EH (cell line): ENCODE results near the gene CD28.
"Not testable (repeated sequence)": the region's sequence is repeated elsewhere in the genome, so short reads cannot be mapped to it uniquely, and the experiment has no call there.

Experiments
- DNase-seq: peaks from one replicate; pipeline ENCODE4 v3.0.0-alpha.2; 2015; ENCODE audit warnings: low read depth

Gene CD28

DNA sequence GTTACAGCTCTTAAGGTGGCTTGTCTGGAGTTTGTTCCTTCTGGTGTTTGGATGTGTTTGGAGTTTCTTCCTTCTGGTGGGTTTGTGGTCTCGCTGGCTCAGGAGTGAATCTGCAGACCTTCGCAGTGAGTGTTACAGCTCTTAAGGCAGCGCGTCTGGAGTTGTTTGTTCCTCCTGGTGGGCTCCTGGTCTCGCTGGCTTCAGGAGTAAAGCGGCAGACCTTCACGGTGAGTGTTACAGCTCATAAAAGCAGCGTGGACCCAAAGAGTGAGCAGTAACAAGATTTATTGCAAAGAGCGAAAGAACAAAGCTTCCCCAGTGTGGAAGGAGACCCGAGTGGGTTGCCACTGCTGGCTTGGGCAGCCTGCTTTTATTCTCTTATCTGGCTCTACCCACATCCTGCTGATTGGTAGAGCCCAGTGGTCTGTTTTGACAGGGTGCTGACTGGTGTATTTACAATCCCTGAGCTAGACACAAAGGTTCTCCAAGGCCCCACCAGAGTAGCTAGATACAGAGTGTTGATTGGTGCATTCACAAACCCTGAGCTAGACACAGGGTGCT lies 78.4 kb downstream of the CD28 start:
- DNase-seq = not testable (repeated sequence)

DNA sequence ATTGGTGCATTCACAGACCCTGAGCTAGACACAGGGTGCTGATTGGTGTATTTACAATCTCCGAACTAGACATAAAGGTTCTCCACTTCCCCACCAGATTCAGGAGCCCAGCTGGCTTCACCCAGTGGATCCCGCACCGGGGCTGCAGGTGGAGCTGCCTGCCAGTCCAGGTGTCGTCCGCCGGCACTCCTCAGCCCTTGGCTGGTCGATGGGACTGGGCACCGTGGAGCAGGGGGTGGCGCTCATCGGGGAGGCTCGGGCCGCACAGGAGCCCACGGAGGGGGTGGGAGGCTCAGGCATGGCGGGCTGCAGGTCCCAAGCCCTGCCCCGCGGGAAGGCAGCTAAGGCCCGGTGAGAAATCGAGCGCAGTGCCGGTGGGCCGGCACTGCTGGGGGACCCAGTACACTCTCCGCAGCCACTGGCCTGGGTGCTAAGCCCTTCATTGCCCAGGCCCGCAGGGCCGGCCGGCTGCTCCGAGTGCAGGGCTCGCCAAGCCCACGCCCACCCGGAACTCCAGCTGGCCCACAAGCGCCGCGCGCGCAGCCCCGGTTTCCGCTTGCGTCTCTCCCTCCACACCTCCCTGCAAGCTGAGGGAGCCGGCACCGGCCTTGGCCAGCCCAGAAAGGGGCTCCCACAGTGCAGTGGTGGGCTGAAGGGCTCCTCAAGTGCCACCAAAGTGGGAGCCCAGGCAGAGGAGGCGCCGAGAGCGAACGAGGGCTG lies 79.1 kb downstream of the CD28 start:
- not testable (repeated sequence) for DNase-seq

DNA sequence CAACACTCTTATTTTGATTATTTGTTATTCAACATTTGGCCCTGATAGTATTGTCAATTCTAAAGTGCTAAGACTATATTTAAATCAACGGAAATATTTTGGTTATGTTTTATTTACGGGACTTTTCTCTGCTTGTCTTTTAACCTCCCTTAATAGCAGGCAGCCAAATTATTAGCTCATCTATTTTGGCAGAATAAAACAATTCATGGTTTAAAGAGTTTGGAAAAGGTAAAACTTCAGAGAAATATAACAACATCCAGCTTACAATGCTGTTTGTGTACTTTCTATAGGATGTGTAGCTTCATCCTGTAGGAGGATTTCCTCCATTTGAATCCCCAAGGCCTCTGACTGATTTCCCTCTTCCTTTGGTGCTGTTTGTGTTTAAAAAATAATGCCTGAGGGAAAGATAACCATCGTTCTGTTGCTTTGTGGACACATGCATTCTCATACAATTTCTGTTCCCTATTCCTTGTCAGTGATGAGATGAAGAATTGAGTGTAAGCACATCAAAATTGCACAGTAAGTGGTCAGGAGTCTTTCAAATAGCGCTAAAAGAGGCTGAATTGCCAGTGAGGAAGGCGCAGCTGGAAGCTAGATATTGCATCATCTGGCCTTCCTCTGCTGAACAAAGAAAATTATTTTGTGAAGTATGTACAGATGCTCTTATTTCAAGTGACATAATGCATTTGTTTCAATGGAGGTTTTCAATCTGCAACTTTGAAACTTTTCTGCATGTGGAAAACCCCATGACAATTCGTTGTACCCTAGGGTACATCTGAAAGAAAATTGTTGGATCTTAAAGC lies 80.3 kb downstream of the CD28 start:
- peak; percentile 64 for DNase-seq

DNA sequence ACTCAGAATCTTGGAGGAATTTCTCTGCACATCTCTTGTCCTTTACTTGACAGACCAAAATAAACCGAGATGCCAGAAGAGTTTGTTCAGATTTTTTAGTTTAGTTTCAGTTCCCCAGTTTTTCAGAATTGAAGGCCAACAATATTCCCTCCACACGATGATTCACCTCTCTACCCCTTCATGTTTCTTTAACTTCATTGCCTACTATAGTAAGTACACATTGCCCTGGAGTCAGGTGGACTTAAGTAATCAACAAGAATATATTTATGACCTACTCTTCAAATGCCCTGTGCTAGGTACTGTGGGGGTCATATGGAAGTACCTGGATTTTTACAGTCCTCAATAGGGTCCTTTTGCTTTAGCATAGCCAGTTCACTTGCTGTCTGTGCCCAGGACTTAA lies 81.5 kb downstream of the CD28 start:
- DNase-seq = no peak
